Spleen (tissue), 7 donors: Measurements from ENCODE around the gene TEX48.

Source experiments
- CTCF ChIP-seq, 11 experiments: fragments of 200-600 bp in 7 of 11; fragments of 450-650 bp in 4 of 11; sonication (generic) in 4 of 11; IDR thresholded peaks in 8 of 11; conservative IDR thresholded peaks in 3 of 11; 1 replicate in 7 of 11; 2 replicates in 4 of 11; pipeline versions ENCODE4 v1.4.0 to v1.8.0; 2016 to 2021; ENCODE audit warnings: antibody characterized with exemption in 11 of 11, inconsistent platforms in 4 of 11, mild to moderate bottlenecking in 1 of 11
- POLR2A ChIP-seq, 3 donors: fragments of 450-650 bp; IDR thresholded peaks; one replicate each; pipeline ENCODE4 v1.5.1; 2017; ENCODE audit warnings: antibody characterized with exemption in 3 of 3, mild to moderate bottlenecking in 1 of 3
- POLR2AphosphoS5 ChIP-seq, 3 donors: sonication (generic); formaldehyde crosslinking; IDR thresholded peaks; one replicate each; pipeline ENCODE4 v1.5.1; 2017; ENCODE audit warnings: antibody characterized with exemption in 3 of 3
- donor health status: DM: no; HTN: no; CAD: no; lungs with moderate emphysema.
- donor health status: DM: no; HTN: no; CAD: no.
- donor health status: DM: no; HTN: no; CAD: no.

GRCh38 chr9:114641967-114642366, 40.0 kb downstream of the TEX48 start:
- no peak for TF ChIP-seq CTCF (IDR thresholded peaks at IDR 0.05 in 8 of 11, conservative IDR thresholded peaks at IDR 0.05 in 3 of 11)
- no peak for TF ChIP-seq POLR2A (IDR thresholded peaks at IDR 0.05)
- TF ChIP-seq POLR2AphosphoS5 (IDR thresholded peaks at IDR 0.05), result no peak
